Activated CD4-positive, alpha-beta T cell treated with anti-CD3 and anti-CD28 coated beads for 48 hours (primary cell): ENCODE measurements around the gene AREG.

Experiments
- DNase-seq: peaks from one replicate; pipeline ENCODE4 v3.0.0-alpha.2; 2020

AREG gene

DNA sequence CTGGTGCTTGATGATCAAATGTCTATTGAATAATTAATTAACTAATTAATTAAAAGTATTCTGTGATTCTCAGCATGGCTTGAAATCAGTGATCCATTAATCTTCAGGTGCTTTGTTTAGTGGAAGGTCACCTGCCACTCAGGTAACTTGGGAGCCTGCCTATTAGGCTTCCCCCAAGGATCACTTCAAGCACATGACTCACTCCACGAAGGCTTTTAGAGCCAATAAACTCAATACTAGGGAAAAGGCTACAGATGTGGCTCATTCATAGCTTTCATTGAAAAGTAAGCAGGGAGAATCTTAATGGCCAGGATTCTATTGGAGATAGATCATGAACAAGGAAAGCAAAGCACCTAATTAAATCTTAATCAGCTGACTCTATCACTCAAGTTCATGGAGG lies 21.3 kb downstream of the AREG start:
- no peak for DNase-seq

DNA sequence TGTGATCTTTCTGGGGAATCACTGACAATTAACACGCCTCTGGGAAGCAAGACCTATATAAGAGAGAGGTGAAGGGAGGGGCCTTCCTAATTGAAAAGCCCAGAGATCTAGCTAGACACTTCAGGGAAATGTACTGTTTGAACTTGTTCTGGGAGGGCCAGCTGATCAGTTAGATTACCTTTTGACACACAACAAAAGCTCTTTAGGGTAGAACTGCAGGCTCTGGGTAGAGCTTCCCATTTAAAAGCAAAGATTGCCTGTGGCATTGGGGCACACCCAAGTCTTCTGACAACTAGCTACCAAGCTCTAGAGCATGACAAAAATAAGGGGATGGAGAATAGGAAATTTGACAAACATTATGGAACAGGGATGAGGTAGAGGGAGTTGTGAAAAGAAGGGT lies 26.3 kb downstream of the AREG start:
- no peak for DNase-seq

DNA sequence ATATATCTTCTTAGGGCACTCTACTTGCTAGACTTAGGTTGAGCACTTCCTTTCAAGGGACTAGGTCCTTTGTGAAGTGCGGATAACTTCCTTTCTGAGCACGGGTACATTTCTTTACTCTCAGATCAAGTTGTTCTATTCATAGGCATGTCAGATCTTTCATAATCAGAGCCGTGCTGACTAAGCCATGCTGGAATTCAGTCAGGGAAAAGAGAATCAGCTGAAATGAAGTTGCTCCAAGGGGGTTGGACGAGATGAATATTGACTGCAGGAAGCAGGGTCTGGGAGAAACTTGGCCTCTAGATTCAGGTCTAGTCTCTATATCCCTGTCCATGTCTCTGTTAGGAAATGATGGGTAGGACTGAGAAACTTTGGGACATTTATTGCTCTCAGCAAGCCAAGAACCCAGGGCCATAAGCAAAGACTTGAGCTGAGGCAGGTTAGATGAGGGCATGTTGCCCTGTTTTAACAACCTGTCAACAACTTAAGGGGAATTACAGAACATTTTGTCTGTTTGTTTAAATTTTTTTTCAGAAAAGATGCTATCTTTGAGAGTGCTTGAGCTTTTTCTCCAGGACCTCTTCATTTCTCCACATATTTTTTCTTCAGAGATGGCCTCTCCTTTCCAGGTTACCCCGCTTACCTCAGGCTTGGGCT lies 28.3 kb downstream of the AREG start:
- no peak for DNase-seq

DNA sequence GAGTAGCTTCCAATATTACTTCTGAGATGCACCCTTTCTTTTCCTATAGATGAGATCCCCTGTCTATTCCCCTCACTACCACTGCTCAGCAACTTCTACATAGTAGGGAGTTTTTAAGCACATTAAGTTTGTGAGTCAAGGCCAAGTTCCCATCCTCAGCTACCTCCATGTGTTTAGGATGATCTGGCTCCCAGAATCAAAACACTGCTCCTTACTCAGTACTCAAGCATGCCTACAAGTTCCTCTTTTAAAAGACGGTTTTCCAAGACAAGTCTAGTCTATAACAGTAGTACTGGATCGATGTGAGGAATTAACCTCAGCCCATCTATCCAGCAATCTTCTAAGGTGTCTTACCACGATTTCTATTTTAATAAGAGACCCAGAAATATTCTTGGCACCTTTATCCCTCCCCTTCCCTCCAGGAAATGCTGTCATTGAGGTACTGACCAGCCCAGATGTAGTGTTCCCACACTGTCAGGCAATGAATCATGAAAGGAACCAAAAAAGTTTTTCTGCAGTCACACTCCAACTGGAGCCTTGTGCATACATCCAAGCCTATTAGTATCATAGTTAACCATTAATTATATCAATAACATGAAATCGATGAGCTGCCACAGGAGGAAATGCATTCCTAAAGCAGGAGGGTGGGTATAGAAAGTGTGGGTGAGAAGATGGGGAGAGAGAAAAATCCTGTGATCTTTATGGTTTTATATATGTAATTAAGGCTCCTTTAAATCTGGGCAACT lies 29.6 kb downstream of the AREG start:
- DNase-seq, result no peak

DNA sequence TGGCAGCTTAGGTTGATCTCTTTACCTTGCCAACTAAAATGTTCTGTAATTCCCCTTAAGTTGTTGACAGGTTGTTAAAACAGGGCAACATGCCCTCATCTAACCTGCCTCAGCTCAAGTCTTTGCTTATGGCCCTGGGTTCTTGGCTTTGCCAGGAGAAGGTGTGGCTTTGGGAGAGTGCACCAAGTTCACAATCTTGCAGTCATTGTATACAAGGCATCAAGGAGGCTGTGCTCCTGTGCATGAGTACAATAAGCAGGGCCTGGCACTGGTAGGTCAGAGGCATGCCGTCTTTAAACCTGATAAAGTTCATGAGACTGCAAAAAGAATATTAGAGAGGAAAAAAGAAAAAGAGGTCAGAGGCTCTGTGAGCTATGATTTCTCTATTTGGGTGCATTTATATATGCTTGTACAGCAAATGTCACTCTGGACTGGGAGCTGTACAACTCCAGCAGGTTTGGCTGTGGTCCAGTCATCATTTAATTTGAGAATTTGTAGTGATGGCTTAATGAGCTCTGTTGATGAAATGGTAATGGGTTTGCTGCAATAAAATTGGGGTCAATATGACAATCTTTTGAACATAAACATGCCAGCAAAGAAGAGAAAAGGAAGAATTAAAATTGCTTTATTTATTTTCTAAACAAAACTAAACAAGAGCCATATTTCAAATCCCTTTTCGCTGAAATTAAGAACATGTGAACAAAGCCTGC lies 30.3 kb downstream of the AREG start:
- no peak for DNase-seq

DNA sequence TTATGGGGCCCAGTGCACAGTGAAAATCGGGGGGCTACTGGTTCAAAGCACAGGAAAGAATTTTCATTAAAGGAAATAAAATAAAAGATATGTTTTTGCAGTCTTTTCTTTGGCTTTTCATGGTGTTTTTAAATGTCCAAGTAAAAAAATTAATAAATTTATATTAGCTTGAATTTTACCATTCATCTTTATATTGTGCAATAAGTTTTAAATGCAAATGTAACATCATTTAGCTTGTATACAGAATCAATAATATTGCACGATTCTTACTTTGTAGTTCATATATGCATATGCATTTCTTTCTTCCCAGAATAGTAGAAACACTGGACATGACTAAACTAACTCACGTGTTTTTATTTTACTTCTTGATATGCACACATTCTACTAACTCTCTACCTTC lies 31.0 kb downstream of the AREG start:
- no peak for DNase-seq

DNA sequence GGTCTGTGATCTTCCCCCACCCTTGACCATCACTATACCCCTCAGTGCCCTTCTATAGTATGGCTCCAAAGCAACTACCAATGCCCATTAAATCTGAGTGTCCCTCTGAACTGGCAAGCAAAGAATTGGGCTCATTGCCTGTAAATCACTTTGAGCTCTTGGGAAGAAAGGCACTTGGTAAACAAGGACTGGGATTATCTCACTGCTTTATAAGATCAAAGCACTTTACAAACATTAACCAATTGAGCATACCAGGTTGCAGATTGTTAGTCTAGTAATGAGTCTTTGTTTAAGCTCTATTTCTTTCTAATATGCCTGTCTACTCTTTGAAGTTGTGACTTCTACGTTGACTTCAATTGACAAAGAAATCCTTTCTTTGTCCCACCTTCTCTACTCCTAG lies 34.1 kb downstream of the AREG start:
- DNase-seq, result no peak

DNA sequence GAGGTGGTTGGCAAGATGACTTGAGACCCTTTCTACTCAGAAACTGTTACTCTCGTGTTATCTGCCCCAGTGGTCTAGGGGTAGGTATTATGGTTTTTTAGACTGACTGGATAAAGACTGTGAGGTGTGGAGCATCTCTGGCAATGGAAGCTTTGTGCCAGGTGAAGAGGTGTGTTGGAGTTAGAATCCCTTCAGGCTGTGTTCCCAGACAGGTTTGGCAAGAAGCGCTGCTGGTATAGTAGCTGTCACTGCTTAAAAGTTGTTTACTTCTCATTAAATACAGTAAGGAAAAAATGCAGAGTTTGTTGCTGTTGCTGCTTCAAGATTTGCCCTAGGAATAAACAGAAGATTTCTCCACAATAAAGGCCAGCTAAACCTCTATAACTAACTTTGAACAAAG lies 35.3 kb downstream of the AREG start:
- no peak for DNase-seq

DNA sequence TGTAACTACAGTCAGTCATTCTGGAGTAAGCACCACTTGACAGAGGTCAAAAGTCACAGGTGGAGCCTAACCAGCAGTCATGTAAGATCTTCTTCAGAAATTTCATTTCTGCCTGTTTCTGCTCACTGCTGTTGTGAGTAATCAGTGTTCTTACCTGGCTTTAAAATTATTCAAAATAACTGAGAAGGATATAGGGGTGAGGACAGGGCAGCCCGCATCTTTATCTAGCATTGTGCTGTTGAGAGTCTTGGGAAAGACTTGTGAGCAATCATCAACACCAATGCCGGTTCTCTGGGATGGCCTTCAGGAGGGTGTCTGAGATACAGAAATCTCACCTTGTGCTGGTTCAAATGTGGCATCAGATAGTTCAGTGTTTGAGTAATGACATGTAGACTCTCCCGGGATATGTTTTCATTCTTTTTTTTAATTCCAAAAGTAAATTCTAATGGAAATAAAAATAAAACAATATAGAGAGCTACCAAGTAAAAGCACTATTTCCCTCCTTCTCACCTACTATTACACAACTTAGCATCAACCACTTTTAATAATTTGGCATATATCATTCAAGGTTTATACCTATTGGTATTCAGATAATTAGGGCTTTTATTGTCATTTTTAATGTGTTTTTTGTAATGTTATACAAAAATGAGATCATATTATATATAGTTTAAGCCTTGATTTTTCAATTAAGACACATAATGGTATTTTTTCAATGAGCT lies 37.1 kb downstream of the AREG start:
- DNase-seq, result no peak

DNA sequence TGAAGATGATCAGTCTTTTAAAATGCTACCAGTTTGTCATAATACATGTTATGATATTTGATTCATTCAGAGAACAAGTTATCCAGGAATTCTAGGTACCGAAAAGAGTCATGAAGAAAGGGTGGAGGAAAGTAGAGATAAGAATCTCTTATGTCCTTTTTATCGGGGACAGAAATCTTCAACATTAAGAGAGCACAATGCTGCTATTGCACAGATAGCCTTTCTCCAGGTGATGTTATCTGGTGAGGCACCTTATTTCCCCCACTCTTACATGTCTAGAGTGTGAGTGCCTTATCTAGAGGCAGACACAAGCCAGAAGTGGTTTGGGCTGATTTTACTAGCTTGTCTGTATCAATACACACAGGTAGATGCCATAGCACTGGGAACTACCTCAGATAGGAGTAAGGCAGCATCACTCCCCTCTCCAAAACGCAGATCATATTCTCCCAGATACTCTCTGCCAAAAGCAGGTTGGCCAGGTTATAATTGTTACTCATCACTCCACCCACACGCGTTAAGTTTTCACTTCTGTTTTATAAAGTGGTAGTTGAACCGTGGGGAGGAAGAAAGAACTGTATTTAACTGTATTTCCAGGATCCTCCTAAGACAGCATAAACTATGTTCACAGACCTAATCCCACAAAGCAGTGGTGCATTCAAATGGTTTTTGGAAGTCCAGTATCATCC lies 38.4 kb downstream of the AREG start:
- no peak for DNase-seq

DNA sequence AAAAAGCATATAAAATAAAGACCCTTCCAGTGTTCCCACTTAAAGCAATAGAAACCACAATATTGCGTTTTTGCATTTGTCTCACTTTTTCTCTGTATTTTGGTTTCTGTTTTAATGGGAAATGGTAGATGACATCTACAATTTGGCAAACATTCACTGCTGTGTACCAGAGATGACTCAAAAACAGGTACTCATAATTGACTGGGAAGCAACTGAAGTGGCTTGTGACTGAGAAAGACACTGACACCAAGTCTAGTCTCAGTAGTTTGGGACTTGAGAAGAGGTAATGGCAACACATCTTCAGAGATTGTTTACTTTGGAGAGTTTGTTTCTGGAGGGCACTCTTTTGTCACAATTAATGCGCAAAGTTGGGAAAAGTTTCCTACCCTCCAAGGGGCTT lies 42.0 kb downstream of the AREG start:
- no peak for DNase-seq

DNA sequence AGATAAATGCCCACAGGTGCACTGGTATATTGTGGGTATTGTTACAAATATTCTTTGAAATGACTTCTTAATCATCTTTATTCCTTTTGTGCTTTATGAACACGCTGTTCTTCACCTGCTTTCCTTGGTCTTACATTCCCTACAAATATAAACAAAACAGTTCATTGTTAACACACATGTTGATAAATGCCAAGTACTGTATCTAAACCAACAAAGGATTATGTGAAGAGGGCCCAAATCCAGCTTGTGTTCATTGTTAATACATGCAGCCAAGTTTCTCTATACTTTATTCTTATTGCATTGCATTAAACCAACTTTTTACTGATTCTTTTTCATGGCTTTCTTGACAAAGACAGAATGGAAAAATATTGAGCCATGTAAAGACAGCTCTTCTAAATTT lies 42.8 kb downstream of the AREG start:
- no peak for DNase-seq

DNA sequence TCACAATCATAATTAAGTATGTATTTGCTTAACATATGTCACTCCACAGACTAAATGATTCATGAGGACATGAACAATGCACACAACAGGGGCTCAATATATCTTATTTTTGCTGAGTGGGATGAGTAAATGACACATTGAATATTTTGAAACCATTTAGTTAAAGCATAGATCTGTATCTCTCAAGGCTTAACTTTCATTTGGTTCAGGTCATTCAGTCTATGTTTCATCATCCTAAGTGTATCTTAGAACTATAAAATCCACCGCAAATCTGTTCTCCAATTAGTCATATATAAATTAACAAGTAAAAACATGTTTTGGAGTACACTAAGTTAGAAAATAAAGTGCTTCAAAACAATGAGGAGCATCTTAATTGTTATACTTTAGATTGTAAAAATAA lies 45.8 kb downstream of the AREG start:
- no peak for DNase-seq

DNA sequence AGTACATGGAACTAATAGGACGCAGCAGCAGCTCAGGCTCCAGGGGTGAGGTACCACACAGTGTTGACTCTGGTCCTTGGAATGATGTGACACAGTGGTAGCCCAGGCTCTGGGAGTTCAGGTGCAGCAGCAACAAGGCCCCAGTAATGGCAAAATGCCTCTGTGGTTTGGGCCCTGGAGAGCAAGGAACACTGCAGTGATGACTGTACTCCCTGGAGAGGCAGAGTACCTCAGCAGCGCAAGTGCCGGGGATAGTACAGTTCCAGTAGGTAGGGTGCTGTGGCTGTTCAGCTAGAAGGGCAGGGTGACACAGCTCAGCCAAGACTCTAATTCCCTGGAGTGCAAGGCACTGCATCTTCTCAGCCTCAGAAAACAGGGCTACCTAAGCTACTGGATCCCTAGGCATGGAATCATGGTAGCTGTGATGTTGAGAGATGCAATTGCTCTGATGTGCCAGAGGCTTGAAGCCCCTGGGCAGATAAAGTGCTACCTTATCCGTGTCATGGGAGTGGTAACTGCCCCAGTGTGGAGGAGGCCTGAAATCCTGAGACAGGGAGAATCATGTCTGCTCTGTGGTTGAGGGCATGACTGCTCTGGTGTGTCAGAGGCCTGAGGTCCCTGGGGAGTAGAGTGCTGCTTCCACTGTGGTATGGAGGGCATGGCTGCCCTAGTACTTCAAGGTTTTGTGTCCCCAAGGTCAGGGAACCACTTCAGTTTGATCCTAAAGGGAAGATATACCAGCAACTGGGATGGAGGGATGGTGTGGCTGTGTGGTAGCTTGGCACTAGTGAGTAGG lies 55.2 kb downstream of the AREG start:
- no peak for DNase-seq

DNA sequence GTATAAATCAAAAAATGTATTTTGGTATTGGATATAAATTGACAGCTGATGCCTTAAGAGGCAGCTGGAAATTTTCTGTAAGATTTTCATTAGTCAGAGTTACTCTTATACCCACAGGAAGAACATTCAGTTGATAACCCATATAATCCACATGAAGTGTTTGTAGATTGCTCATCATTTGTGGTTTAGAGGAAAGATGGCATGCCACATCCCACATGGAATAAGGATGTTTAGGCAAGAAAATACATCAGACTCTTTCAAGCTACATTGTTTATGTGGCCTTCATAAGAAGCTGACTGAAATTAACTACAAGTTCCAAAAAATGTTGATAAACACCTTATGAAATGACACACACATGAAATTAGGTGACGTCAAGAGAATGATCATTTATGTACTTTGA lies 56.6 kb downstream of the AREG start:
- DNase-seq, result no peak

DNA sequence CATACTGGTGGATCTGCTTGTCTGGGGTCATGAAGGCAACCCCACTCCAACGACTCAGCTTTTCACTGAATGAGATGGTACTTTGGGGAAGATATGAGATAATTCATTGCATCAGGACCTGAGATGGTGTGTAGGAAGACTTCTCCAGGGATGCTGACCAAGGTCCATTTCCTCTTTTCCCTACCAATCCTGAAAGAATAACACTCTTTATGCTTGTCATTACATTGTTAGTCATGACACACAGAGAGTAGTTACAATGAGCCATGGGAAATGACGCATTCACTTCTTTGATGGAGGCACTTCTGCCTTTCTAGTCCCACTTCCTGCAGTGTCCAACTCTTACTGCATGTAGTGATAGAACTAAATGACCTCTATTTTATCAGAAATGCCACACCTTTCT lies 58.6 kb downstream of the AREG start:
- no peak for DNase-seq

DNA sequence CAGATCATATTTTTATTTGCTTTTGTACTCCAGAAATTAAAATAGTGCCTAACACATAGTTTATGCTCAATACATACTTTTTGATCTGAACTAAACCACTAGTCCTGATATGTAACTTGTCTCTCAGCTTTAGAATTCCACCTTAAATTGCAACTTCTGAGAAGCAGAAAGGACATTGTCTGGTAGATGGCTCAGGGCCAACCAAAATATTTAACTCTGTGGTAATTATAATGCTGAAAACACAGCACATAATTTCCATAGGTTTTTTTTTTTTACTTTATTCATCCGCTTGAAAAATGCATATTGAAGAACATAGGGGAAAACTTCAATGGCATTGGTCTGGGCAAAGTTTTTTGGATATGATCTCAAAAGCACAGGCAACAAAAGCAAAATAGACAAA lies 59.3 kb downstream of the AREG start:
- no peak for DNase-seq
